HG03280 (cell line): ENCODE data around the gene MRPL54.
"Not testable (repeated sequence)": the region's sequence is repeated elsewhere in the genome, so short reads cannot be mapped to it uniquely, and the experiment has no call there.

ENCODE experiments used
- ATAC-seq: cut with Tn5 transposase; IDR thresholded peaks from one replicate; pipeline ENCODE4 v1.9.1; 2021; ENCODE audit warnings: mild to moderate bottlenecking, moderate library complexity; ENCODE audit not compliant: unreplicated experiment

Gene MRPL54

GRCh38 chr19:3740431-3740830 is 22.1 kb upstream of the MRPL54 start:
- ATAC-seq, result no peak

- ATAC-seq, result no peak
Measured at GRCh38 chr19:3743486-3743885, 19.0 kb upstream of the MRPL54 start.

GRCh38 chr19:3745363-3746045 is 17.0 kb upstream of the MRPL54 start:
- ATAC-seq, result no peak

GRCh38 chr19:3746371-3747056 is 16.0 kb upstream of the MRPL54 start:
- ATAC-seq, result no peak

- ATAC-seq, result no peak
Measured at GRCh38 chr19:3748965-3749364, 13.5 kb upstream of the MRPL54 start.

GRCh38 chr19:3750211-3750610 is 12.3 kb upstream of the MRPL54 start:
- no peak for ATAC-seq

- ATAC-seq, result no peak
Measured at GRCh38 chr19:3751236-3751635, 11.2 kb upstream of the MRPL54 start.

- ATAC-seq, result no peak
Measured at GRCh38 chr19:3752492-3752891, 10.0 kb upstream of the MRPL54 start.

GRCh38 chr19:3753631-3754410 is 8.7 kb upstream of the MRPL54 start:
- ATAC-seq, result no peak

GRCh38 chr19:3757705-3758104 is 4.8 kb upstream of the MRPL54 start:
- ATAC-seq, result not testable (repeated sequence)

- not testable (repeated sequence) for ATAC-seq
Measured at GRCh38 chr19:3758297-3758696, 4.2 kb upstream of the MRPL54 start.

GRCh38 chr19:3759482-3760254 is 2.8 kb upstream of the MRPL54 start:
- ATAC-seq, result no peak

GRCh38 chr19:3760871-3761361 is 1.6 kb upstream of the MRPL54 start:
- ATAC-seq, result no peak

- peak; percentile 50 for ATAC-seq
Measured at GRCh38 chr19:3761382-3762129, 926 bp upstream of the MRPL54 start, which contains the start of gene APBA3. Gene APBA3 (minus strand): TSS chr19:3761692. CDS start chr19:3760264, 1,428 bp downstream.

GRCh38 chr19:3762130-3762473 is 380 bp upstream of the MRPL54 start:
- ATAC-seq, result no peak

- ATAC-seq, result no peak
Measured at GRCh38 chr19:3765121-3765520, 2.6 kb downstream of the MRPL54 start.

- not testable (repeated sequence) for ATAC-seq
Measured at GRCh38 chr19:3765757-3766156, 3.3 kb downstream of the MRPL54 start.

- no peak for ATAC-seq
Measured at GRCh38 chr19:3766520-3766919, 4.0 kb downstream of the MRPL54 start.

GRCh38 chr19:3767050-3767449 is 4.6 kb downstream of the MRPL54 start:
- ATAC-seq, result no peak
